Esophagus mucosa (tissue), 1 donor: ENCODE data around the gene SHISA5. TPM values are rescaled to one million over a fixed set of nuclear protein-coding genes. Genes with fewer than 3 reads are reported as not detected.

Source experiments
- ATAC-seq: fragments of 200-7000 bp; cut with Tn5 transposase; one replicate; pipeline ENCODE4 v1.9.1; 2020
- total RNA-seq: library from RNA; stranded (reverse); gene quantifications from one replicate; pipeline ENCODE4 v1.2.4, GENCODE V29; 2023
- donor health status: DM: yes; HTN: yes; CAD: no.

Gene SHISA5
- total RNA-seq, 1 donor from 2014 or later, result 210 TPM

DNA sequence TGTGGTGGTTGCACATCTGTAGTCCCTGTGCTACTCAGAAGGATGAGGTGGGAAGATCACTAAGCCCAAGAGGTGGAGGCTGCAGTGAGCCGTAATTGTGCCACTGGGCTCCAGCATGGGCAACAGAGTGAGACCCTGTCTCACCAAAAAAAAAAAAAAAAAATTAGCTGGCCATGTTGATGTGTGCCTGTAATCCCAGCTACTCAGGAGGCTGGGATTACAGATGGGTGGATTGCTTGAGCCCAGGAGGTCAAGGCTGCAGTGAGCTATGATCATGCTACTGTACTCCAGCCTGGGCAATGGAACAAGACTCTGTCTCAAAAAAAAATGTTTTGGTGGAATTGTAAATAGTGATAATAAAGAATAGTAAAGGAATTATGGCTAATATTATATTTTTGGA, 47.5 kb downstream of the SHISA5 start:
- ATAC-seq, result no peak

DNA sequence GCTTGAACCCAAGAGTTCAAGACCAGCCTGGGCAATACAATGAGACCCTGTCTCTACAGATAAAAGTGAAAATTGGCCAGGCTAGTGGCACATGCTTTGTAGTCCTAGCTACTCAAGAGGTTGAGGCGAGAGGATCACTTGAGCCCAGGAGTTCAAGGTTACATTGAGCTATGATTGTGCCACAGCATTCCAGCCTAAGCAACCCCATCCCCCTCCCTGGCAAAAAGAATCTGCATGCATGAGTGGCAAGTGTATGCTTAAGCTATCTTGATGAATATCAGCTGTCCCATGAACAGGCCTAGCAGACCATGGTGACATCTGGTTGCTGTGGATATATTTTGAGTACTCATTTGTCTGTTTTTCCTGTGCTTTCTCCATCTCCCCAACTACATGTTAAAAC, 52.7 kb downstream of the SHISA5 start:
- no peak for ATAC-seq

DNA sequence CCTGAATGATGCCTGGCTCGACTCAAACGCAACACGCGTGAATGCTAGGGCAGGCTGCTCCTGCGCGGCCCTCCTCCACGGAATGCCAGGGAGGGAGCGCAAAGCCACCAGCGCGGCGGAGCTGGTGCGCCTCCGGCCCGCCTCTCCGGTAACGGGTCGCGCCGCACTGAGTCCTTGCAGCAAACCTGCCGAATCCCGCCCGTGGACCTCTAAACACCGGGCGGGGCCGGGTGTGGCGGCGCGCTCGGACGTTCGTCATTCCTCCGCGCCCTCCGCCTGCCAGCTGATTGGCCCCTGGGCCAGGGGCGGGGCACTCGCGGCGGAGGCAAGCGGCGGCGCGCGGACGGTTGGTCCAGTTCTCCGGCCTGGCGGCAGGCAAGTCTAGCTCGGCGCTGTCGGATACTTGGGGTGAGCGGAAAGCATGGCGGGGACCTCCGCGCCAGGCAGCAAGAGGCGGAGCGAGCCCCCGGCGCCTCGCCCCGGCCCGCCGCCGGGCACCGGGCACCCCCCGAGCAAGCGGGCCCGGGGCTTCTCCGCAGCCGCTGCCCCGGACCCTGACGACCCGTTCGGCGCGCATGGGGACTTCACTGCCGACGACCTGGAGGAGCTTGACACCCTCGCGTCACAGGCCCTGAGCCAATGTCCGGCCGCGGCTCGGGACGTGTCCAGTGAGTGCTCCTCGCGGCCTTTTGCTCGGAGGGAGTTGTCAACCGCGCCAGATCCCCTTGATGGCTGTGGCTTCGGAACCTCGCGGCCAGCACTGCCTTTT, 57.4 kb downstream of the SHISA5 start, which contains the start of gene ATRIP:
TSS of gene ATRIP (plus strand) at position 313 of the 769 bp plus-strand sequence. CDS start at position 422, 109 bp downstream.
- peak; percentile 96 for ATAC-seq

DNA sequence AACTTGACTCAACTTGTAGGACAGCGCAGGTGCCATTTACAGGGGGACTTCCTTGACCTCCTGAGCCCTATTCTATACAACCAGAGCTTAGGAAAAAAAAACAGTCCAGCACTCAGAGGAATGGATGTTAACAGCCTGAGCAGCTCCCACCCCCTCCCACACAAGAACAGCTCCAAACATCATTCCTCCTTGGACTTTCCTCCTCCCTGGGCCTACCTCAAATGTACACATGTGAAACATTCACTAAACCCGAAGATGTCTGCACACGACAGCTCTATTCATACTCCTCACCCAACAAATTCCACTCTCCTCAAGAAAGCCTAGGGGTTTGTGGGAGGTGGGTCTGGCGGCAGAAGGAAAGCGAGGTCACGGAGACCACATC, 57.9 kb downstream of the SHISA5 start:
- peak; percentile 2 for ATAC-seq

DNA sequence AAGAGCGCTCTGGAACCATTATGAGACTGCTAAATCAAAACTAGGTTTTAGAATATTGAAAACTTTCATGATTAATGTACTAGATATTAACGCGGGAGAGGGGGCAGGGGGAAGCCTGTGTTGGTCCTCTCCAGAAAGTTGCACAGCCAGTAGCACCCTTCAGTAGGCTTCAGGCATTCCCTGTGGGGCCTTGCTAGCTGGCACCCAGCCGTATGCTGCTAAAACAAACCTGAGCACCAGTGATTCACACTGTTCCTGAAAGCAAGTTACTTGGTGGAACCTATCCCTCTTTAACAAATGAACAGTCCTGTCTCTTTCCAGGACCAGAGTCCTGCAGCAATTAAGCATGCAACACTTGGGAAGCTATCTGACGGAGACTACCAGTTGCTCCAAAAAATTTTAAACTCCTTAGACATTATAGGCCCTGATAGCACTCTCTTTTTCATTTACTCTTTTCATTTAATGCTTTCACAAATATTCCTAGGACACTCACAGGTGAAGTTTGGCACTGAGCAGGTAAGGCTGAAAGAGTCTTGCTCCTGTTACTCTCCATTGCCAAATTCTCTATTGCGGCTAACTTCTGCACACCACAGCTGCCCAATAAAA, 58.6 kb downstream of the SHISA5 start:
- no peak for ATAC-seq

DNA sequence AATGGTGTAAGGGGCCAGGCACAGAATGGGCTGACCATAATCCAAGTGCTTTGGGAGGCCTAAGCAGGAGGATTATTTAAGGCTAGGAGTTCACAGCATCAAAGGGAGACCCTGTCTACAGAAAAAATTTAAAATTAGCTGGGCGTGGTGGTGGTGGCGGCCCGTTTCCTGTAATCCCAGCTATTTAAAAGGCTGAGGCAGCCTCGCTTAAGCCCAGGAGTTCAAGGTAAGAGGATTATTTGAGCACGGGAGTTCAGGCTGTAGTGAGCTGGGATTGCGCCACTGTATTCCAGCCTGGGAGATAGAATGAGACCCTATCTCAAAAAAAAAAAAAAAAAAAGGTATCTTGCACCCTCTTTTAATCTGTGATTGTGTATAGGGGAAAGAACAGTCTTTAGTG, 62.0 kb downstream of the SHISA5 start:
- no peak for ATAC-seq

DNA sequence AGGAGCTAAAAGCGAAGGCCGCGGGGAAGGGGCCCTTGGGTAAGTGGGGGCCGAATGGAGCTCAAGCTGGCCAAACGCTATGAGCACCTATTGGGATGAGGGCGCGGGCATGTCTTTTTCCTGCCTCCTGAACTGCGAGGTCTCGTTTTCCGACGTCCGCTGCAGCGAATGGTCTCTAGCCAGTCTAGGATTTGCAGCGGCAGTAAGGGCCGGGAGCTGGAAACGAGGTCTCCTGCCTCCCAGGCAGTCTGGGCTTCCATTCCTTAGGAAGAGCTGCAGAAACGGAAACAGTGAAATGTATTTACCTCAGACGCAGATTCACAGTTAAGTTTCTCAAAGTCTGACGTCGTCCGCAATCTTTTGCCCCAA, 63.4 kb downstream of the SHISA5 start:
- peak; percentile 5 for ATAC-seq

GRCh38 chr3:48439820-48440589, 64.0 kb downstream of the SHISA5 start, which contains the start of the genes CCDC51 and TMA7:
Gene CCDC51 (minus strand): TSS chr3:48440119. CDS start chr3:48435128, 4,991 bp downstream.
Gene TMA7 (plus strand): TSS chr3:48440257. CDS start chr3:48440297, 40 bp downstream.
- peak; percentile 96 for ATAC-seq

GRCh38 chr3:48437812-48438211, 66.2 kb downstream of the SHISA5 start:
- no peak for ATAC-seq

- ATAC-seq, result no peak
Observed at GRCh38 chr3:48436855-48437254, 67.1 kb downstream of the SHISA5 start.

DNA sequence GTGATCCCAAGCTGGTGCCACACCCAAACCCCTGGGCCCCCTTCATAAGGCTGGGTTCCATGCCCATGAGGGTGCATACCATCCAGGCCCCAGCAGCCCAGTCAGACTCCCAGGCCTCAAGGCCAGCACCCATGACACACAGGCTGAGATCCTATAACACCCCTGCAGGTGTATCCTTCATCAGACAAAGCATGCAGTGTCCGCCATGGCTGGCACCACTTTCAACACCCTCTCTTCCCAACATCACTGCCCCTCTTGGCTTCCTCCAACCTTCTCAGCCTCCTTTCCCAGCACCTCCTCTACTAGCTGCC, 67.5 kb downstream of the SHISA5 start:
- ATAC-seq, result no peak

- peak; percentile 24 for ATAC-seq
Observed at GRCh38 chr3:48435774-48436476, 68.0 kb downstream of the SHISA5 start.

GRCh38 chr3:48435223-48435595, 68.8 kb downstream of the SHISA5 start:
- ATAC-seq, result no peak

DNA sequence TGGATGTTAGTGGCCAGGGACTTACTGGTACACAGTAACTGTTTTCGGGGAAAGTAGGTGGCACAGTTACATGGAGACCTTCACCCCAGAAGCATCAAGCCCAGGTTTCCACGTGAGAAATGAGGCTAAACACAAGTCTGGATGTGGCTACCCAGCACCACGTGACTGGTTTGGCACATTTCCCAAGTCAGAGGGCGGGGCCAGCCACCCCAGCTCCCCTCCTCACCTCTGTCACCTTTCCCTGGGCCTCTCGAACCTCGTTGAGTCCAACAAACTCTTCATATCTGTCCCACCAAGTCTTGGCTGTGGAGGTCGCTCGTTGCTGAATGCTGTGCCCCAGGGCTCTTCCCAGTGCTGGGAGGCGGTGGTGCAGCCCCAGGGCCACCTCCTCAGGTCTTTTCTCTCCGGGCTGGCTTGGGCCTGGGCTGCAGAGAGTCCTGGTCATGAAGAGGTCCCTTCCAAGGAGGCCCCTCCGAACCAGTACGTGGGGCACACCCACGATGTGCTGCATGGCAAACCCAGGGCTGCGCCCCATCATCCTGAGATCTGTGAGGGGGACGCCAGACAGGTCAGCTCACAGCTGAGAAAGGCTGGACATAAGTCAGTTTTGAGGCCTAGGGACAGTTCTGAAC, 69.3 kb downstream of the SHISA5 start:
- ATAC-seq, result no peak

DNA sequence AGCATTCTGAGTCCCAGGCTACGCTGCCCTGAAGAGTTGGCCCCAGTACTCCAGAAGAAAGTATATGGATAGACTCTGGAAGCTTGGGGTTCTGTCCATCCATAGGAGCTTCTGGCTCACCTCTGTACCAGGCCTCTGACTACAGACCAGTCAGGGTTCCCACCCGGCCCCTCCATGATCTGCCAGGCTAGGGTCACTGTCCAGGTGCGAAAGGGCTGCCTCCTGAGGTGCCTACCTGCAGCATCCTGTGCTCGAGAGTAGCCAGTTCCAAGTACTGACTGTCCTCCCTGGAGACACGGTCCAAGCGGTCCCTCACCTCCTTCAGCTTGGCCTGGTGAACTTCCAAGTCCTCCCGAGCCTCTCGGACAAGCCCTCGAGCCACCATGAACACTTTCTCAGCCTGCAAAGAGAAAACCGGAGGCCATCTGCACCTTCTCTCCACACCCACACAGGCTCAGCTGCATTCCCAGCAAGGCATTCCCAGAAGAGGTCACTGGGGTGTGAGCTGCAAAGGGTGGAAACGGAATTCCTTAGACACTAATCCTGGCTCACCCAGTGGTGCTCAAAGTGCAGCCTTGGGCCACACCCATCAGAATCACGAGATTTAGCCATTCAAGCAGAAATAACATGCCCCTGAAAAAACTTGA, 70.4 kb downstream of the SHISA5 start:
- peak; percentile 64 for ATAC-seq

GRCh38 chr3:48432411-48433371, 71.3 kb downstream of the SHISA5 start:
- peak; percentile 48 for ATAC-seq

DNA sequence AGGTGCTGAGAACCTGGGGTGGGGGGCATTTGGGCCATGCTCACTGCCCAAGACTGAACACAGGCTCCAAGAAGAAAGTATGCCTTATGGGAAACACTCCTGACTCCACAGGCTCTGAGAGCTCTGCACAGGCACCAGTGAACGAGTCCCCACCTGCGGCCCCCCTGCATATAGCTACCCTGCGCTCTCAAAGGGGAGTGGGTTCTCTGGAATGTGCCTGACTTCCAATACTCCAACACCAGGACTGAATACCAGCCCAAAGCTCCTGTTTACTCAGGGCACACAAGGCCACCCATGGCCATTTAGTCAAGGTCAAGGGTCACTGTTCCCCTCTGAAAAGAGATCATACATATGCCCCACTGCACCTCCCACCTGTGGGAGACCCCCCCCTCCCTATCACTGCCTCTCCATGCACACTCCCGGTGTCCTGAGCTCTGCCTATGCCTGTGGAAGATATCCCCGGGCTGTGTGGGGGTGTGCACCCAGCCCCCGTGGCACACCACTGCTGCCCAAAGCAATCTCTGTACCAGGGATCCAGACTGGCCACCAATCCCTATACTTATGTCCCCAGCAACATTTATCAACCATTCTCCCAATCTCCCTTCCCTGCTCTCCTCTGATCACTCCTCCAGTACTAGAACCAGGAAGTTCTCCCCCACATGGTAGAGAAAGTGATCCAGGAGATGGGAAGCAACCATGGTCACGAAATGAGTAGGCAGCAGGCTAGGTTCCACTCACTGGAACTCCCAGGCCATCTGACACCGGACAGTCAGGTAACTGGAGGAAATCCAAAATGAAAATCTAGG, 72.5 kb downstream of the SHISA5 start:
- no peak for ATAC-seq

- ATAC-seq, result no peak
Observed at GRCh38 chr3:48430708-48431101, 73.3 kb downstream of the SHISA5 start.

- ATAC-seq, result peak; percentile 49
Observed at GRCh38 chr3:48429960-48430707, 73.8 kb downstream of the SHISA5 start, which contains the start of gene PLXNB1. Gene PLXNB1 (minus strand): TSS chr3:48430086. CDS start chr3:48424611, 5,475 bp downstream.
